ENCODE measurements around the gene SLC8A2.

DNA sequence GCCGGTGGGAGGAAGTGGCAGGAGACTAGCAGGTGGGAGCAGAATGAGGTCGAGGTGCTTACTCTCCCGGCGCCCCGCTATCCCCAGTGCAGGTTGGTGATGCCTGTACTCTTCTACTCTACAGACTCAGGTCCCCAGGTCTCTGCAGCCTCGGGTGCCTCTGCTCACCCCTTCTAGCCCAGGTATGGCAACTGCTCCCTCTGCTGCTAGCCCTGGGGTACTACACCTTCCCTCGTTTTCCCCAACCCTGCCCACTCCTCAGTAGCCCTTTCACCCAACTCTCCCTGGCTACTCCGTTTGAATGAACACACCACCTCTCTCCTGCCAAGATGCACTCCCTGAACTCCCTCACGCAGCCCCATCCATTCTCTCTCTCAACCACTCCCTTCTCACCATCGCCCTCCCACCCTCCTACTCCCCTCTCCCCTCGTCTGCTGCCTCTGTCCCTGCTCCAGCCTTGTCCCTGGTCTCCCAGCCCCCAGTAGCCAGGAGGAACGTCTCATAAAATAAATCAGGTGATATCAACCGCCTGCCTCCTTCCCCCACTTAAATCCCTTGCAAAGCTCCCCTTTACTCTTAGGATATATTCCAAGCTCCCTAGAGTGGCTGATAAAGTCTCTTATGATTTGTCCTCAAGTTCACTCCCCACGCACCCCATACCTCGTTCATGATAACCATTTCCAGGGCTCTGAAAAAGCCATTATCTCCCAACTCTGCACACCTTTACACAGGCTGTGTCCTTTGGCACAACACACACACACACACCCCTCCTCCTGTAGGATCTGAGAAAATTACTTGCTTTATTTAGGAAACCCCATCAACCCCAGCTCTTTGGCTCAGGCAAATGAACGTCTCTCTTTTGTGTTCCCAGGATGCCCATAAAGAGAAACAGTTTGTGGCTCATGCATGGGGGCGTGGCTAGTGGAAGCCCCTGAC lies 44.2 kb downstream of the SLC8A2 start:
- TF ChIP-seq POLR2A (IDR thresholded peaks at IDR 0.05) = no peak
- peak; percentile 26 to 64 (median 56) for TF ChIP-seq CTCF (IDR thresholded peaks at IDR 0.05)
- TF ChIP-seq EP300 (IDR thresholded peaks at IDR 0.05) = no peak

Measured in ovary (tissue), 3 donors.